ENCODE results near the gene AMACR.

- TF ChIP-seq MYC (IDR thresholded peaks at IDR 0.05; ENCODE audit: low read depth, low read length), result no peak
- no peak for TF ChIP-seq MAX (IDR thresholded peaks at IDR 0.05; ENCODE audit: low read depth, low read length)
Measured at GRCh38 chr5:34041247-34041972, 33.6 kb upstream of the AMACR start.

Data from NB4 (cell line).